Gastrocnemius medialis (tissue), 4 donors: ENCODE measurements around the gene SYT9. TPM values are rescaled to one million over a fixed set of nuclear protein-coding genes. Genes with fewer than 3 reads are reported as not detected.

Experiments used
- ATAC-seq, 2 donors: fragments of 150-250 bp; one replicate each; pipeline ENCODE4 v1.9.1; 2016
- DNase-seq, 2 donors: peaks; one replicate each; pipeline ENCODE4 v3.0.0-alpha.2; 2019
- H3K27ac ChIP-seq, 4 donors: fragments of 200-600 bp; sonication (generic); 1 replicate in 1 of 4; 2 replicates in 3 of 4; pipeline ENCODE4 v1.5.1; 2016 to 2018; ENCODE audit warnings: mild to moderate bottlenecking in 2 of 4, moderate library complexity in 1 of 4
- H3K27me3 ChIP-seq, 3 donors: fragments of 200-600 bp; sonication (generic) in 2 of 3; 1 replicate in 1 of 3; 2 replicates in 2 of 3; pipeline versions ENCODE4 v1.5.1 to v1.6.0; 2016 to 2019; ENCODE audit warnings: mild to moderate bottlenecking in 1 of 3, moderate library complexity in 1 of 3
- H3K36me3 ChIP-seq, 2 donors: fragments of 200-600 bp; sonication (generic) in 1 of 2; one replicate each; pipeline ENCODE4 v1.5.1; 2017 to 2018
- H3K4me1 ChIP-seq, 2 donors: fragments of 200-600 bp; sonication (generic) in 1 of 2; one replicate each; pipeline ENCODE4 v1.5.1; 2016 to 2017; ENCODE audit warnings: mild to moderate bottlenecking in 2 of 2
- H3K4me3 ChIP-seq, 4 donors: fragments of 200-600 bp; sonication (generic) in 3 of 4; 1 replicate in 1 of 4; 2 replicates in 3 of 4; pipeline ENCODE4 v1.5.1; 2016 to 2019; ENCODE audit warnings: mild to moderate bottlenecking in 2 of 4
- H3K9me3 ChIP-seq, 3 donors: fragments of 200-600 bp; sonication (generic) in 2 of 3; 1 replicate in 1 of 3; 2 replicates in 2 of 3; pipeline ENCODE4 v1.5.1; 2016 to 2019
- CTCF ChIP-seq, 5 experiments: fragments of 450-650 bp in 3 of 5; fragments of 200-600 bp in 2 of 5; sonication (generic) in 2 of 5; IDR thresholded peaks in 4 of 5; conservative IDR thresholded peaks in 1 of 5; 1 replicate in 4 of 5; 2 replicates in 1 of 5; pipeline ENCODE4 v1.5.1; 2016 to 2019; ENCODE audit warnings: antibody characterized with exemption in 5 of 5, mild to moderate bottlenecking in 3 of 5, moderate library complexity in 3 of 5
- POLR2A ChIP-seq, 2 donors: fragments of 450-650 bp; IDR thresholded peaks; one replicate each; pipeline ENCODE4 v1.6.1; 2017; ENCODE audit warnings: antibody characterized with exemption in 2 of 2, mild to moderate bottlenecking in 2 of 2, moderate library complexity in 2 of 2
- in situ Hi-C, 4 donors: fragments of 200-750 bp; cut with MboI; loops; one replicate each; pipeline versions ENCODE4 v1.15.0 to v1.8.0; 2017; ENCODE audit warnings: low sequenced_read_pairs in 4 of 4
- intact Hi-C: fragments of 100-400 bp; cut with DNase I; formaldehyde crosslinking; loops from one replicate; pipeline ENCODE4 v1.15.1; 2023; ENCODE audit warnings: low total_unique reads
- total RNA-seq, 4 donors: library from RNA; depleted of rRNA; stranded (reverse); fragments of >200 nt; gene quantifications; one replicate each; pipeline versions ENCODE4 v1.1.0 to v1.2.3, GENCODE V29; 2016

The SYT9 gene
- total RNA-seq, 4 donors from 2014 or later = 0.09 TPM; not detected in 3

GRCh38 chr11:7281809-7282208 lies 30.1 kb downstream of the SYT9 start:
- Histone ChIP-seq H3K9me3 (no peaks in the 10 kb centered on the region), H3K4me3 (no peak overlapping the region), H3K36me3 (no peaks in the 10 kb centered on the region), H3K4me1 (no peaks in the 10 kb centered on the region), H3K27ac (no peak overlapping the region), H3K27me3 (no peaks in the 10 kb centered on the region)
- intact Hi-C loops (no loop called here), in situ Hi-C loops (loop anchor here in 1 of 4 donors (25.0 kb wide), 1 partner anchor 105 kb away; no protein-coding TSS in a partner anchor)
- DNase-seq = no peak
- no peak for ATAC-seq
- TF ChIP-seq POLR2A (IDR thresholded peaks at IDR 0.05) (no peak), CTCF (IDR thresholded peaks at IDR 0.05 in 4 of 5, conservative IDR thresholded peaks at IDR 0.05 in 1 of 5) (no peak)

DNA sequence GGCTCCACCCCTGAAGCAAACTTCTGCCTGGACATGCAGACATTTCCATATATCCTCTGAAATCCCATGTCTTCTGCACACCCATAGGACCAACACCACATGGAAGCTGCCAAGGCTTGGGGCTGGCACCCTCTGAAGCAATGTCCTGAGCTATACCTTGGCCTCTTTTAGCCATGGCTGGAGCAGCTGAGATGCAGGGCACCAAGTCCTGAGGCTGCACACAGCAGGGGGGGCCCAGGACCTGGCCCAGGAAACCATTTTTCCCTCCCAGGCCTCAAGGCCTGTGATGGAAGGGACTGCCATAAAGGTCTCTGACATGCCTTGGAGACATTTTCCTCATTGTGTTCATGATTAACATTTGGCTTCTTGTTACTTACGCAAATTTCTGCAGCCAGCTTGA lies 34.5 kb downstream of the SYT9 start:
- DNase-seq = no peak
- TF ChIP-seq POLR2A (IDR thresholded peaks at IDR 0.05) = no peak
- TF ChIP-seq CTCF (IDR thresholded peaks at IDR 0.05 in 4 of 5, conservative IDR thresholded peaks at IDR 0.05 in 1 of 5) = no peak
- Histone ChIP-seq H3K36me3 (no peaks in the 10 kb centered on the region), H3K27ac (no peak overlapping the region), H3K9me3 (no peaks in the 10 kb centered on the region), H3K27me3 (no peaks in the 10 kb centered on the region), H3K4me1 (no peaks in the 10 kb centered on the region), H3K4me3 (no peak overlapping the region)
- in situ Hi-C loops = loop anchor here in 1 of 4 donors (25.0 kb wide), 1 partner anchor 101 kb away; no protein-coding TSS in a partner anchor
- ATAC-seq = no peak
- intact Hi-C loops = no loop called here

DNA sequence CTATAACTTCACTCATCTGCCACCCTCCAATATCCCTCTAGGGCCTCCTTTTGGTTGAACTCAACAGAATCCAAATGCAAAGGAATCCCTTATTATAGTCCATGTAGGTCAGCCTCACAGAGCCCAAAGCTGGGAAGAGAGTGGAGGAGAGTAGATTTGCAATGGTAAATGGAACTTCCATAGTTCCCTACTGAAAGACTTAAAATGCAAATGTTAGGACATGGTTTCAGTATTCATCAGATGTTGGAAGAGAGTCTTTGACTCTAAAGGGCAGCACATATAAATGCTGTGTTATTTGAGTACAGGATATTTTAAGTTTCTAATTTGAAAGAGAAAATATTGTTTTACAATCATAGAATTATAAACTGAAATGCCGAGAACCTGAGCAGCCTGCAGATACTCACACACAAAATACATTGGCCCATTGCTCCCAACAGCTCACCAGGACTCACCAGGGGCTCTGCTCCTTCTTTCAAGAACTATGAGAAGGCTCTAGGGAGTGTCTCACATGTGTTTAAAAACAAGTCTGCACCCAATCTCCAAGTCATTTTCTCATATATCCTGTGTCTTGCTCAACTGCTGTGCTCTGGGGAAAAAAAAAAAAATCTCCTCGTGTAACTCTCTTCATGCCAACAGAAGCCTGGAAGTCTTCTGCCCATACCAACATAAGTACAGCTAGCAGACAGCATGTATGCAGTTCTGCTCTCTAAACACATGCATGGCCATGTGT lies 39.6 kb downstream of the SYT9 start:
- in situ Hi-C loops (loop anchor here in 1 of 4 donors (25.0 kb wide), 1 partner anchor 96 kb away; no protein-coding TSS in a partner anchor), intact Hi-C loops (no loop called here)
- DNase-seq (no peak), ATAC-seq (no peak)
- no peak for TF ChIP-seq CTCF (IDR thresholded peaks at IDR 0.05 in 4 of 5, conservative IDR thresholded peaks at IDR 0.05 in 1 of 5)
- no peak for TF ChIP-seq POLR2A (IDR thresholded peaks at IDR 0.05)
- no peaks in the 10 kb centered on the region for H3K4me1 ChIP-seq
- no peak overlapping the region for H3K4me3 ChIP-seq
- no peaks in the 10 kb centered on the region for H3K36me3 ChIP-seq
- H3K27ac ChIP-seq = no peak overlapping the region
- H3K9me3 ChIP-seq = no peaks in the 10 kb centered on the region
- no peaks in the 10 kb centered on the region for H3K27me3 ChIP-seq

DNA sequence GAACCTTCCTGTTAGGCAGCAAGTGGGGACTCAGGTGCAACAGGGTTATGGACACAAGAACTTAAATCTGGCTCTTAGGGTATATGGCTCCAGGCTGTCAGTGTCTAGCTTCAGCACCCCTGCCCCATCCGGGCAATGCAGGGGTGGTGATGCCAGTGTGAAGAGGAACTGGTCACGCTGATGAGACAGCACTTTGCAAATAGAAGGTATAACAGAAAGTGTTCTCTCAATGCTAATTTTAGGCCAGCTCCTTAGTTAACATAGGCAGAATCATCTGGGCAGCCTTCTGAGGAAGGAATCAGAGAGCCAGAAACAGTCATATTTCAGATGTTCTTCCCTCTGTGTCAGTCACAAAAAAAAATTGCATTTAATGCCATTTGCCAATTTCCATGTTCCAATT lies 41.2 kb downstream of the SYT9 start:
- in situ Hi-C loops = loop anchor here in 1 of 4 donors (25.0 kb wide), 1 partner anchor 94 kb away; no protein-coding TSS in a partner anchor
- Histone ChIP-seq H3K27ac (no peak overlapping the region), H3K36me3 (no peaks in the 10 kb centered on the region), H3K27me3 (no peaks in the 10 kb centered on the region), H3K4me1 (no peaks in the 10 kb centered on the region), H3K9me3 (no peaks in the 10 kb centered on the region), H3K4me3 (no peak overlapping the region)
- no peak for DNase-seq
- ATAC-seq = no peak
- TF ChIP-seq CTCF (IDR thresholded peaks at IDR 0.05 in 4 of 5, conservative IDR thresholded peaks at IDR 0.05 in 1 of 5) (no peak), POLR2A (IDR thresholded peaks at IDR 0.05) (no peak)
- intact Hi-C loops = no loop called here
